Activated CD4-positive, alpha-beta T cell treated with anti-CD3 and anti-CD28 coated beads, Interleukin-2, Interleukin-6, amounts not matched to agents 100 ng/mL and 50 ng/mL, durations not matched to agents 16 hours and 8 hours (primary cell): Measurements from ENCODE around the gene SLC16A8.

Experiments used
- DNase-seq: peaks from one replicate; pipeline ENCODE4 v3.0.0-alpha.2; 2020

Gene SLC16A8

DNA sequence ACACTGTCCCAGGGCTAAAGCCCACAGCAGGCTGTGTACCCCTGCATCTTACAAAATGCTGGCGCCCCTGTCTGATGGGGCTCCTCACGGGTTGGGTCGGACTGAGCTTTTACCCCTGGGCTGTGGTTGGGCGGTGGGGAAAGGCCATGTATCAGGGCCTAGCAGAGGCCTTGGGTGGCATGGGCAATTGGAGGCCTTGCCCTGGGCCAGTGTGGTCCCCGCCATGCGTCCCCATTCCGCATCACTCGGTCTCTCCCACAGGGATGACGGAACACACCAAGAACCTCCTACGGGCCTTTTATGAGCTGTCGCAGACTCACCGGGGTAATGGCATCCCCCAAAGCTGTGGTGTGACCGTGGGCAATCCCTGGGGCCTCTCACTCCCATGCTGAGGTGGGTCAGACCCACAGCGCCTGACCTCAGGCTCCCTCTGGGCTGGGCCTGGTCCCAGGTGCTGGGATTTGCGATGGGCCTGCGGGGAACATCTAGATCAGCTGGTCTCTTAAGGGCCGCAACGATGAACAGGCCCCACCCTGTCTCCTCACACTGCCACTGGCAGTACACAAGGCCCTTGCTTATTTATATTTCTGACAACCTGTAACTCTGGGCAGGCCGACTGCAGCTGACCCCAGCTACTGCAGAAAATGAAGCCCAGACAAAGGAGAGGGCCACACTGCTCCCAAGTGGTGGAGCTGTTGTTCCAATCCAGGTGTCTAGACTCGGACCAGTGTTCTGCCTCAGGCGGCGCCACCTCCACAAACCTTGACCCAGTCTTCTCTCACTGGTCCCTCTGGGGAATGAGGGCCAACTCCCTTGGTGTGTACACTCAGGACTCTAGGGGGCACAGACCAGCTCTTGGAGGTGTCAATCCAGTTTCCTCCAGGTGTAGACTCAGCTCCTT lies 12.3 kb downstream of the SLC16A8 start:
- no peak for DNase-seq

DNA sequence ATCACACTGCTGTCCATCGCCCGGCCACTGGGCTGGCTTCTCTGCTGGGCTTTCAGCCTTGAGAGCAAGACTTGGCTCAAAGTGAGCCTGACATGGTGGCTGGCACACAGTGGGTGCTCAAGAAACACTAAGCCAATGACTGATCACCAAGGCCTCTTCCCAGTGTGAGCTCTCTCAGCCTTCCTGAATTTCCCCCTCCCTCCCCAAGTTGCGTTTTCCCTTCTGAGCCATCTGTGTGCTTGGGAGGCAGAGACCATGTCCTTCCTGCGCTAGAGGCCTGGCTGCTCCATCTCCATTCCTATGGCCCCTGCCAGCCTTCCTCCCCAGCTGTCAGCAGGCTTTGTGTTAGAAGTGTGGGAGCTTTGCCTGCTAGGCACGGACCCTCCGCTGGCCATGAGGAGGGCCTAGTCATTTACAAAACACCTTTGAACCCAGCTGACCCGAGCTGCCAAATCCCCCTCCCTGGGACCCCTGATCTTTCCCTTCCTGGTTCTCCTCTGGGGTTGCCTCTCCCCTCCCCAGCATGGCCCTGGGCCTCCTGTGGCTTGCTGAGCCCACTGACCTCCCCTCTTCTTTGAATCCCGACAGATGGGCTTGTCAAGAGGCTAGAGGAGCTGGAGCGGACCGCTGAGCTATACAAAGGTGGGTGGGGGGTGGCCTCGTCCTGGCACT lies 13.6 kb downstream of the SLC16A8 start:
- DNase-seq: no peak

DNA sequence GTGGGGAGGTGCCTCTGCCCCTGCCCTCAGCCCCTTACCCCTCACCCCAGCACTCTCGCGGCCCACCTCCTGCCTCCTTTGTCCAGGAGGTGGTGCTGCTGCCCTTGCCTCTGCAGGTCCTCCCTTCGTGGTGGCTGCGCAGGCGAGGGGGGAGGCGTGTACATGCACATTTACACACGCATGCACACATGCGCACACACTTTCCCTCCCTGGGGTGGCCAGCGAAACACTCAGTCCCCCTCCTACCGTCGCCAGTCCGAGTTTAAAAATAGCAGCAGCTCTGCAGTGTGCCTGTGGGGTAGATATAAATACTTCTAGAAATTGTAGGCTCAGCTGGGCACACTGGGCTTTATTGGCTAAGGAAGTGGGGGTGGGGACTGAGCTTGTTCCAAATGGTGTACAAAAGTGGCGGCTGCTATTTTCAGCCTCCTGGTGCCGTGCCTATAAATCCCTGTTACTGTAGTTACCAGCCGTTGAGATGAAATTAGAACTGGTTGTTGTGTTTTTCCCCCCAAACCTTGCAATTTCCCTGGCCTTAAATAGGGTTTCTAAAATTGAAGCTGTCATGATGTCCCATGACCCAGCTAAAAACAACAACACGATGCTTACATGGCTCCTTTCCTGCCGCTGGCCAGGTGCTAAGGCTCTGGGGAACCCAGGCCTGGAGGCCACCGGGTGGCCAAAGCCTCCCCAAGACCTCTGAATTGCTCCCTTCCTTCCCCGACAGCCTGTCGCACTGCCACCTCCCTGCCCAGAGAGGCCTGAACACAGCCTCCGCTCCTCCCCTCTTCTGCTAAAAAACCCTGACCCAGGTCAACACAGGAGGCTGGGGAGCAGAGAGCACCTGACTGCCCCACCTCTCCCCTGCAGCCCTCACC lies 14.4 kb downstream of the SLC16A8 start:
- no peak for DNase-seq

DNA sequence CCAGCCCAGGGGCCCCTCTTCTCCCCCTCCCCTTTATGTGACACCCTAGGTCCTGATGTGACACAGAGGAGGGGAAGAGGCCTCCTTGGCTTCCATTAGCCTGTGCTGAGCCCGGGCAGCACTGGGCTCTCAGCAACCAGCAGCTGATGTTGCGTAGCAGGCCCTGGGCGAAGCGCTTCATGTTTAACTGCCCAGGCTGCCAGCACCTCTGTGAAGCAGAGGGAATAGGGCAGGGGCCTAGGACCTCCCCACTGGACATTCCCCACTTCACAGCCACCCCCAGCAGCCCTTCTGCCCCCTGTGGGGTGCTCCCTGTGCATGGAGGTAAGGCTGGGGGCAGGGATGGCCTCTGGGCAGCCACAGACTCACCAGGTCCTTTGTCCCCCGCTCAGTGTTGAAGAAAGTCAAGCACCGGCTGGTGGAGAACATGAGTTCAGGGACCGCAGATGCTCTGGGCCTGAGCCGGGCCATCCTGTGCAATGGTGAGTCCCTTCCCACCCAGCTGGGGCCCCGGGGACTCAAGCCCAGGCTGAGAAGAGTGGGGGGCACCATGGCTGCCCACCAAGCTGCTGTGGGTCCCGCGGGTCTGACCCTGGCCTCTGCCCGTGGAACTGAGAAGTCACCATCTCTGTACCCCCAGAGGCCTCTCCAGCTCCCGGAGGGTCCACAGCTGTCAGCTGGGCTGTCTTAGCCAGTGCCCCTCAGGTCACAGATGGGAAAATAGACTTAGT lies 15.2 kb downstream of the SLC16A8 start:
- no peak for DNase-seq

DNA sequence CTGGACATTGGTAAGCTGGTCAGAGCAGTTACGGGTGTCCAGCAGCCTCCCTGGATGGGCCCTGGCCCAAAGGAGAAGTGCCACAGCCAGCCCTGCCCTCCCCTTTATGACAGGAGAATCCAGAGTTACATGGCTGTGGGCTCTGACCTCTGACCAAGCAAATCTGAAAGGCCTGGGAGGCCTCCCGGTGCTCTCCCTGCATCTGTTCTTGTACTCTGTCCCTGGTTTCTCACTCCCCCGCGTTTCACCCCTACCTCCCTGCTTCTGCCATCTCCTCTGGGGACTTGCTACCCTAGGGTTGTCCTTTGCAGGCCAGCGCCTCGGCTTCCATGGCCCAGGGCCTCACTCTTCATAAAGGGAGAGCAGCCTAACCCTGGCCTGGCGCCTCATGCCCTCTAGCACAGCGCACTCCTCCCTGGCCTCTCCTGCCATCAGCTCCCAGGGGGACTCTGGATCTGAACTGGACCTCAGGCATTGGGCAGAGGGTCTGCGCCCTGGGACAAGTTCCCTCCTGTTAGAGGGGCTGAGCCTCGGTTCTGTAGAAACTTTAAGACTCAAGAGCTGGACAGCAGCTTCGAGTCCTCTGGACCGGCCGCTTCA lies 16.1 kb downstream of the SLC16A8 start:
- DNase-seq: no peak

DNA sequence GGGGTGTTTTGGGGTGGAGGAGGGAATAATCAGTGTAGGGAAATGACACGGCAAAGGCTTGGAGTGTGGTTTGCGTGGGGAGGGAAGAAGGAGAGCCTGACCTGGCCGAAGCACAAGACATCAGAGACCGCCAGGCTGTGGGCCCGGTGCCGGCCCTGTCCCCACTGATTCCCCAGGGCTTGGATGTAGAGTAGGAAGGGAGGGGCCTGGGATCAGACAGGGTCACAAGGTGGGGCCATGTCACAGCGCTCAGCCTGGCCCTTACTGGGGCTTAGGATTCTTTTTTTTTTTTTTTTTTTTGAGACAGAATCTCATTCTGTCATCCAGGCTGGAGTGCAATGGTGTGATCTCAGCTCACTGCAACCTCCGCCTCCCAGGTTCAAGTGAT lies 17.0 kb downstream of the SLC16A8 start:
- no peak for DNase-seq

DNA sequence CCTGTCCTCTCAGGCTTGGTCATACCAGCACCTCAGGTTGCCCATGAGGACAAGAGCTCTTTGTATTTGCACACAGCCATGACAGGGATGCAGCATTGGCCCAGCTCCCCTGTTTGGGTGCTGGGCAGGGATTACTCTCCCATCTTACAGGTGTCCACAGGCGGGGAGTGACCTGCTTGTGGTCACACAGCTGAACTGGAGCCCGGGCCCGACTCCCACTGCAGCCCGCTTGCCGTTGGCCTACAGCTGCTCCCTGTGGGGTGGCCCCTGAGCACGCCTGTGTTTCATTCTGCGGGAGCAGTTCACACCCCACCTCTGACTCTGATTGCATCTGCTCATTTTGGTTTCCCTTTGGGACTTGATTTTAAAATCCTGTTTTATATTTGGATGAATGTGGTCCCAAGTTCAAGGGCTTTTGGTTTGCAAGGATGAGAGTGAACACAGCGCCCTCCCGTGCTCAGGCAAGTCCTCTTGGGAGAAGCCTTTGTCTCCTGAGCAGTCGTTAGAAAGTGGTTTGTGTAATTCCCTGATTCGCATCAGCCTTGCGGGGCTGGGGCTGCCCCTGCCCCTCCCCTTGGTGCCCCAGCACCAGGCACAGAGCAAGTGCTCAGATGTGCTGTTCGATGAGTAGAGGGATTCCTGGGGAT lies 17.5 kb downstream of the SLC16A8 start:
- DNase-seq: no peak

DNA sequence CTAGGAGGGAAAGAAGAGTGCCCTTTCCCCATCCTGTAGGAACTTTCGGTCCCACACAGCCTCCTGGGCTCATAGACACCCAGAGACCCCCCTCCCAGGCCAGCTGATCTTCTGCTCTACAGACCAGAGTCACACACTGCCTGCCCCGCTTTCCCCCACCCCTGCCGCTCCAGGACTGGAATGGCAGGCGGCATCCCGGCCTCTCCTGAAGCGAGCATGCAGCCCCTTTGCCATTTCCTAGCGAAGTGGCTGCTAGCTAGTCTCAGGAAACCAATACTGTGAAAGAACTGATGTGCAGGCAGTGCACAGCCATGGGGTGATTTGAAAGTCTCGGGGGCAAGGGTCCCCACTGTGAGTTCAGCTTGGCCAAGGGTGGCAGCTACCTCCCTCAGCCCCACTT lies 18.4 kb downstream of the SLC16A8 start:
- DNase-seq: no peak

DNA sequence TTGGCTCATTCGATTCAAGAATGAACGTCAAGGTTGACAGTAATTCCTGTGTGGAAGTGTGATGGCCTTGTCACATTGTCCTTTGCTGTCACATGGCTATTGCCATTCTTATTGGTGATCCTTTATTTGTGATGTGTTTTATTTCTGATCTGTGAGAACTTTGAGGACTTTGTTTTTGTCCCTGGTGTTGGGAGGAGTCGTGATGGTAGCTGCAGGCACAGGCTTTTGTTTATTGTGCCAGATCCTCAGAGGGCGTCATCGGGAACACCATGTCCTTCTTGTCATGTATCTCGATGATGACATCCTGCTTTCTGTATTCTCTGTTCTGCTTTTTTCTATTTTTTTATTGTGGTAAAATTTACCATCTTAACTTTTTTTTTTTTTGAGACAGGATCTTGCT lies 21.2 kb downstream of the SLC16A8 start:
- DNase-seq: no peak

DNA sequence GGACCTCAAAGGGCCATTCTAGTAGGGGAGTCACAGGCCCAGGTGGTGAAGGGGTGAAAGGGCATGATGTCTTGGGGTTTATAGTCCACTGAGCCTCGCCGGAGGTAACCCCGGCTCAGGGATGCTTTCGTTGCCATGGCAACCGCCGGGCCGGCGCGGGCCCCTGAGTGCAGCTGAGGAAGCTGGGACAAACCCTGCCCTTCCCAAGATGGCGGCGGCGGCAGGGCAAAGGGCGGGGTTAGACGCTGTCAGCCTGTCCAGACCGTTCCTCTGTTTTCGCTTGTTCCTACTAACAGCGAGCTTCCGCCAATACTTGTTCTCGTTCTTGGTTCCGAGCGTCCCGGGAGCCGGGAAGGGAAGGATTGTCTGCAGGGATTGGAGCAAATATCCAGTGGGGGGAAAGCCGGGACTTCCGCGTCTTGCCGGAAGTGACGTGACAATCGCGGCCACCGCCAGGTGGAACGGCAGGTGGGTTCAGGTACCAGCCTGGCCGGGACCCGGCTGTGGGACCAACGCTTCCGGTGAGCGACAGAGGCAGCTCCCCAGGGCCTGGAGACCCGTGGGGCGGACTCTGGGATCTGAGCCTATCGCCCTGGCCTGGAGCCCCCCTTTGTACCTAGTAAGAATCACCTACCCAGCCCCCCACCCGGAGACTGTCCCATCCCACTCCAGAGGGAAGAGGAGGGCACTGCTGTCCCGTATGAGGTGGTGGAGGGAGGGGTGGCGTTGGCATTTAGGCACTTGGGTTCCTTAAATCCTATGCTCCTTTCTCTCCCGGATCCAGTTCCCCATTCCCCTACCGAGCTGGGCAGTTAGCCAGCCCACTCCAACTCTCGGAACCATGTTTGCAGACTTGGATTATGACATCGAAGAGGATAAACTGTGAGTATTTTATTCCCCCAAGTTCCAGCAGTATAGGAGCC lies 26.8 kb downstream of the SLC16A8 start, which contains the start of gene PICK1:
PICK1 (plus strand) TSS at position 436 of the 923 bp plus-strand sequence; CDS start at position 842, 406 bp downstream.
- peak; percentile 88 for DNase-seq

DNA sequence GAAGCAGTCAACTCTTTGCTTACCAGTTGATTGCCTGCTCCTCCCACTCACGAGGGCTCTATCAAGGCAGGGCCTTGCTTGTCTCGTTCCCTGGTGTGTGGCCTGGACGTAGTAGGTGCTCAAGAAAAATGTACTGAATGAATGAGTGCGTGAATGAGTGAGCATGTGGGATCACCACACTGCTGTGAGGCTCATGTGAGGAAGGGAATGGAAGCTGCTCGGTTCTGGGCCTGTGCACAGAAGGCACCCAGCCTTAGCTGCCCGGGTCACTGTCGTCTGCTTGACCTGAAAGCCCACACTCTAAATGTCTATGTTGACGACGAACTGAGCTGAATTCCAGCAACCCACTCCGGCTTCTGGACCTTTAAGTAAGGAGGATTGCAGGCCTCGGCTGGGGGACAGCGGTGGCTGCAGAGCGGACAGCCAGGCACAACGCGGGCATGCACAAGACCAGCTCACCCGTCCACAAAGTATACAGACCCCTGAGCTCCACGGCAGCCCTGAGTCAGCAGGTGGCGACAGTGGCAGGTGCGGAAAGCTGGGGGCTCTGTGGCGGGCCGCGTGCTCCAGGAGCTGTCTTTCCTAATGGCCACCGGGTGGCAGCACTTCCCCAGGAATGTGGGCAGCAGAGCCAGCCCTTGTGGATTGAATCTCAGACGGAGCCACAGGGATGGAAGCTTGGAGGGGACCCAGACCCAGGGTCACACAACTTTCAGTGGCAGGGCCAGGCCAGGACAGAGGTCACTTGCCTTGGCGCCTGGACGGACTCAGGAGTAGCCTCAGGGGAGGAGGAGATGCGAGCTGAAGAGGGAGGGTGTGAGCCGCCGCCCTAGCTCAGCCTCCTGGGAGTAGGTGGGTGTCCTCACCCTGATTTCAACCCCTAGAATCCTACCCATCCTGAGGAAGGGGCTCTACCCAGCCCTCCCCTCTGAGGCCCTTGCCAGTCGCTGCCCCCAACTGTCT lies 31.8 kb downstream of the SLC16A8 start:
- peak; percentile 83 for DNase-seq

DNA sequence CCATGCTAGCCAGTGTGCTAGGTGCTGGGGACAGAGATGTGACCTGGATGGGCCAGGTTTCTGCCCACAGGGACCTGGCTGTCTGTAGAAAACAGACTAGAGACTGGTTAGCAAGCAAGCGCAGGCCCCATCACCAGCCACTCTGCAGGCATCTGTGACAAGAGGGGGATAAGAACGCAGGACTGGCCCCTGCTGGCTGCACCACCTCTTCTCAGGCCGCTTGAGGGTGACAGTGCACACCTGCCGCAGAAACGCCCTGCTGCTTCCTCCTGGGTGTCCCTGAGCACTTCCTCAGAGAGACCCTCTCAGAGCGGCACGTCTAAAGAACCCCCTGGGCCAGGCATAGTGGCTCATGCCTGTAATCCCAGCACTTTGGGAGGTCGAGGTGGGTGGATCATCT lies 32.7 kb downstream of the SLC16A8 start:
- DNase-seq: no peak

DNA sequence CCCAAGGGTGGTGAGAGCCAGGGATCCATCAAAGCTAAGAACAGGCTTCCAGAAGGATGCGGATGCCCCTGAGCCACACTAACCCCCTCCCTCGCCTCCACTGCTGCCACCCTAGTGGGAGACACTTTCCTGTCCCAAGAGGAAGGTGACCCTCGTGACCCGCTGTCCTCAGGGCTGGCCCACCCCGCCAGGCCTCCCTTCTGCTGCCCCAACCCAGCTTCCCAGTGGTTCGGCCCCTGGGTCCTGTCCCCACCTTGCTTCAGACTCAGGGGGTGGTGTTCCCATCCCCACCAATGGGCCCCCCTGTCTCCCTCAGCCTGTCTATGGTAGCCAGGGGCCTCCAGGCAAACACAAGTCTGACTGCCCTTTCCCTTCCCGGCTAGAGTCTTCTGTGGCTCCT lies 33.3 kb downstream of the SLC16A8 start:
- DNase-seq: no peak

DNA sequence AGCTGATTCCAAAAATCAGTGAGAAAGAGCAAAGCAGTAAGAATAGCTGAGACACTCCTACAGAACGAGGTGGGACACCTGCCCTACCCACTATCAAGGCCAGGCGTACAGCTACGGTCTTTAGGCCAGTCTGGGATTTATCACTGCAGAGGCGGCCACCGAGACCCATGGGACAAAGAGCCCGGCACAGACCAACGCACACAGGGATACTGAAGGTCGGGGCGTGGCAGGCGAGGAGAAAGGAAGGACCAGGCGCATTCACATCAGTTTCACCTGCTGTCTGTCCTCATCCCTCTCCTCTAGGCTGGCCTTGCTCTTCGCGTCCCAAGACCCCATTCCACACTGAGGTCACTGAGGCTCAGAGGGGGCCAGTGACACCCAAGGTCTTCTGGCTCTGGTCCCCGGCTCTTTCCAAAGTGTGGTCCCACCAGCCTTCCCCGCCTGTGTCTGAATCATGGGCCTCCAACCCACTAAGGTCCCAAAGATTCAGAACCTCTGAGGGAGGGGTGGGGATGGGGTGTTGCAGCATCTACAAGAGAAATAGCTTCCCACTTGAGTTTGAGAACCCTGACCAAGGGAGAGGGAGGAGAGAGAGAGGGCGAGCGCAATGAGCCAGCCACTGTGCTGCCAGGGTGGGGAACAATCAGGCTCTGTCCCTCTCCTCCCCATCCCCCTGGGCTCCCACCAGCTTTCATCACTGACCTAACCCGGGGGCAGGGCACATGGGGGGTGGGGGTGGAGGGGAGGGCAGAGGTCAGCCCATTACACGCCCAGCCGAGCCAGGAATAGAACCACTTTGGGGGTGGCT lies 34.0 kb downstream of the SLC16A8 start:
- no peak for DNase-seq

DNA sequence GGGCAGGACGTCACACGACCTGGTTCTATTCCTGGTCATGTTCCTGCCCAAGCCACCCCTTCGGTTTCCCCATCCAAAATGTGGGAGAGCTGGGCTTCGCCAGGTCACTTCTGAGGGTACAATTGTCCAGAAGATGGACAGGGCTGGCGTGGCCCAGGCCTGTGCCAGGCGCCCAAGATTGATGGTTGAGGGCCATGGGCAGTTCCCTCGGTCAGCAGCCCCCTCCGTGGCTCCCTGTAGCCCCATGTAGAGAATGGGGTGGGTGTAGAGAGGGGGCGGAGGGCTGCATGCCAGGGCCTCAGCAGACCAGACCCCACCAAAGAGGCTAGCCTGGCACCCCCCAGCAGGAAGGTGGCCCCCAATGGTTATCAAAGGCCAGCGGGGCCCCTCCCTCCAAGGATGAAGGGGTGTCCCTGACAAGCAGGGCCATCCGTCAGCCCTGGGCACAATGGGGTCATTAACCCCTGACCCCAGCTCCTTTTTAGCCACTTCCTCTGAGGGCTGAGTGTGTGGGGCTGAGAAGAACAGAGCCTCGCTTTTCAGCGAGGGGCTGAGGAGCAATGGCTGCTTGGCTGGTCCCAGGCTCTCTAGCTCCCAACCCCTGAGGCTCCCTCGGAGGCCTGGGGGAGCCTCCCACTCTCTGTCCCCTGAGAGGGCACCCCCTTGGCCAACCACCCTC lies 37.8 kb downstream of the SLC16A8 start:
- DNase-seq: no peak

DNA sequence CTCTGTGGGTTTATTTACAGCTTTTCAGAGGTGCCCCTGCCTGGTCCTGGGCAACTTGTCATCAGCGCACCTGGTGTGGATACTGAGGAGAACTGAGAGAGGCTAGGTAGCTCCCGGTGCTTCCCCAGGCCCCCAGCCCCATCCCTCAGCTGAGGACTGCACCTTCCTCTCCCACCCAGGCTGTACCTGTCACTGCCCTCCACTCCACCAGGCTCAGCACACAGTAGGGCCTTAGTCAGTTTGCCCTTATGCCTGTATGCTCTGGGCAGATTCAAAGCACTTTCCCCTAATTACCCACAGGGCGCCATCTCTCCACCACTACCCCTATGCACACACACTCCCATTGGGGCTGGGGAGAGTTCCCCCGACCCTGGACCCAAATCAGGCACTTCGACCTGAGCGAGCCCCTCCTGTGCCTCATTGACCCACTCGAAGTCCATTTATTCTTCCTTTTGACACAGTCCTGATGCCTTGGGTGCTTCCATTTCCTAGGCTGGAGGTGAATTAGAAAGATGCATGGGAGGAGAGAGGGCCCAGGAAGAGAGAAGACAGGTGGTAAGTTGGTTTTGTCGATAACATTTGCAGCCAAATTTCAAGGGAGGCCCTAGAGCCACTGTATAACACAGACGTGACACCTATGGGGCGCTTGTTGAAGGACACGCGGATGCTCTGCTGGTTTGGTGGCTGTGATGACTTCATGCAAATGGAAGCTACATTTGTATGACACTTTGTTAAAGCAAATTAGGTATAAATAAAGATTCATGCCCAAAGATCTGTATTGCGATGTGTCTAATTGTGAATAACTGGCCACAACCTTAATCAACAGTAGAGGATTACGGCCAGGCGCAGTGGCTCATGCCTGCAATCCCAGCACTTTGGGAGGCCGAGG lies 40.6 kb downstream of the SLC16A8 start:
- no peak for DNase-seq

DNA sequence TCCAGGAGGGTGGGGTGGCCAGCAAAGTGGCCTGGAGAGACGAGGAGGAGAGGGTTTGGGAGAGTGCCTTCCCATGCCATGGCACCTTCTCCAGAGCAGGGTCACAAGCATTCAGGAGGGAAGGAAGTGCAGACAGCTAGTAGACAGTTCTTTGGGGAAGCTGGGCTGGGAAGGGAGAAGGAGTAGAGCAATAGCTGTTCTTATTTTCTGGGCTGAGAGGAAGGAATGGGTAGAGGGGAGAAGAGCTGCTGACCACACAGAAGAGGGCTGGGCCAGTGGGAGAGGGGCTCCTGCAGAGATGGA lies 41.5 kb downstream of the SLC16A8 start:
- DNase-seq: no peak
